Measurements from ENCODE around the gene GNB1.

DNA sequence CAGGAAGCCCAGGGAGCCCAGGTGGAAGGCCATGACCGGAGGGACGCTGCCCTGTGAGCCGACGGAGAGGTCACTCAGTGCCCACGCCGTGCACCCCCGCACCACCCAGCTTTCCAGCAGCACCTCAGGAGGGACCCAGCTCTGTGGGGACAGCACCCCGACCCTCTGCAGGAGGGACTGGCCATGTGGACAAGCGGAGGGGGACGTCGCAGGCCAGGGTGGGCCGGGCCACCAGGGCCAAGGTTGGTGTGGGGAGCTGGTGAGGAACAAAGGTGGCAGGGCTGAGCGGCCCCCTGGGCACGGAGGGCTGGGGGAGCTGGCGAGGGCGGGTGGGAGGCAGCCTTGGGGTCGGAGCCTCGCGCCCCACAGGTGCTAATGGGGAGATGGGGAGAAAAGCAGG, 135.5 kb downstream of the GNB1 start:
- TF ChIP-seq EP300 (IDR thresholded peaks at IDR 0.05) = no peak
- TF ChIP-seq, protein P1, sequence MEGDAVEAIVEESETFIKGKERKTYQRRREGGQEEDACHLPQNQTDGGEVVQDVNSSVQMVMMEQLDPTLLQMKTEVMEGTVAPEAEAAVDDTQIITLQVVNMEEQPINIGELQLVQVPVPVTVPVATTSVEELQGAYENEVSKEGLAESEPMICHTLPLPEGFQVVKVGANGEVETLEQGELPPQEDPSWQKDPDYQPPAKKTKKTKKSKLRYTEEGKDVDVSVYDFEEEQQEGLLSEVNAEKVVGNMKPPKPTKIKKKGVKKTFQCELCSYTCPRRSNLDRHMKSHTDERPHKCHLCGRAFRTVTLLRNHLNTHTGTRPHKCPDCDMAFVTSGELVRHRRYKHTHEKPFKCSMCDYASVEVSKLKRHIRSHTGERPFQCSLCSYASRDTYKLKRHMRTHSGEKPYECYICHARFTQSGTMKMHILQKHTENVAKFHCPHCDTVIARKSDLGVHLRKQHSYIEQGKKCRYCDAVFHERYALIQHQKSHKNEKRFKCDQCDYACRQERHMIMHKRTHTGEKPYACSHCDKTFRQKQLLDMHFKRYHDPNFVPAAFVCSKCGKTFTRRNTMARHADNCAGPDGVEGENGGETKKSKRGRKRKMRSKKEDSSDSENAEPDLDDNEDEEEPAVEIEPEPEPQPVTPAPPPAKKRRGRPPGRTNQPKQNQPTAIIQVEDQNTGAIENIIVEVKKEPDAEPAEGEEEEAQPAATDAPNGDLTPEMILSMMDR (IDR thresholded peaks at IDR 0.05) = no peak
- TF ChIP-seq POLR2A (IDR thresholded peaks at IDR 0.05) = no peak
- no peak for TF ChIP-seq POLR2AphosphoS5 (IDR thresholded peaks at IDR 0.05)
